ENCODE results near the gene KCNC1.

KCNC1 gene

DNA sequence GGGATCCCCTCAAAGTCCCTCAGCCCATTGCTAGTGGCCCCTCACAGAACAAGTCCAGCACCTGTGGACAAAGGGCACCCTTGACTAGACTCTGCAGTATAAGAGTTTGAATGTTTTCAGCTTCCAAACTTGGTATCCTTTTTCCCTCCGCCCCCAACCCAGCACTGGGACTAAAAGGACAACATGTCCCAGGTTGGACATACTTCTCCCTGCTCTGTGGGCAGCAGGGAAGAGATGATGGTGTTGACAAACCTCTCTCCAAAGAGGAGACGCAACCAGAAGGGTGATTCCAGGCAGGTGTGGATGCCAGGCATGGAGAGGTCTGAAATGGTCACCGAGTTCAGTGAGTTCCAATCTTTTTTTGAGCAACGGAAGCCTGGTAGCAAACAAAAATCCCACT, 19.7 kb upstream of the KCNC1 start:
- no peak for DNase-seq (ENCODE audit: low read depth)

DNA sequence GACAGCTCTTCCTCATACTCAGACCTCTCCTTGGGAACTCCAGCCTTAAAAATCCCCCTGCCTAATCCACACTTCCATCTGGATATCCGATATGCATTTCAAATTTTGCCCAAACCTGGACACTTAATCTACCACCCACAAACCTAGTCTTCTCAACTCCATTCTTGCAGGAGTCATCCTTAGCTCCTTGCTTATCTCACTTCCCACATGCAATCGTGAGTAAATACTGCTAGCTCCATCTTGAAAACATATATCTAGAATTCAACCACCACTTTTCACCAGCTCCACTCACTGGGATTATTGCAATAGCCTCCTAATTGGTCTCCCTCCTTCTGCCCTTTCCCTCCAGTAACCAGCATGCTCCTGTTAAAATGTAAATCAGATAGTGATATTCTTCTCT, 17.8 kb upstream of the KCNC1 start:
- DNase-seq (ENCODE audit: low read depth): no peak

DNA sequence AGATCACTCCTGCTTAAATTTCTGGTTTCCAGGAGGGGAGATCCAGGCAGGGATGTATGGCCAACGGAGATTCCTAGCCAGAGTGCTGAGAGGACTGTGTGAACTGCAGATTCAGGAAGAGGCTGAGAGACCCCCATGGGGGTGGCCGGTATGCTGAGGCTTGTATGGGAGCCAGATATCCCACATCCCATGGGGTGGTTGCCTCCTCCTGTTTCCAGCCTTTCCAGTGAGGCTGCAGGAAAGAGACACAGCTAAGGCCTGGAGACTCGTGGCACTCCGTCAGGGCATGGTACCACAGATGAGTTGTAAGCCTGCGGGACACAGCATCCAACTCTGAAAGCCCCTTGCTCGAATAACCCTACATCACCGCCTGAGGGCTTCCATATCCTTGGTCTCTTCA, 16.6 kb upstream of the KCNC1 start:
- no peak for DNase-seq (ENCODE audit: low read depth)

DNA sequence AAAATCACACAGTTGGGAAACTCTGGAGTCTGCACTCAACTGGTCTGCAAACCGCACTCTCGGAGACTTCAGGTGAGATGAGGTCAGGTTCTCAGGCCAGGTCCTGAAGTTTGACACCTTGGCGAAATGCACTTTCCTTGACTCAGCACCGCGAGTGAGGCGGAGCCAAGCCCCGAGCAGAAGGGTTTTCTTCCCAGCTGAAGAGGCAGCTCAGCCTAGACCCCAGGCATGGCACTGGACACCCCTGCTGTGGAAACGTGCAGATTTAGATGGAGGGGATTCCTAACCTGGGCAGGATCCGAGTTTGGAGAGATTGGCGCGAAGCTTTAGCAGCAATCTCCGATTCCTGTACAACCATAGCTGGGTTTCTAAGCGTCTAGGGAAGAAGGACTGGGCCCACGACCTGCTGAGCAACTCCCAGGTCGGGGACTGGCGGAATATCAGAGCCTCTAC, 16.0 kb upstream of the KCNC1 start:
- DNase-seq (ENCODE audit: low read depth): no peak

DNA sequence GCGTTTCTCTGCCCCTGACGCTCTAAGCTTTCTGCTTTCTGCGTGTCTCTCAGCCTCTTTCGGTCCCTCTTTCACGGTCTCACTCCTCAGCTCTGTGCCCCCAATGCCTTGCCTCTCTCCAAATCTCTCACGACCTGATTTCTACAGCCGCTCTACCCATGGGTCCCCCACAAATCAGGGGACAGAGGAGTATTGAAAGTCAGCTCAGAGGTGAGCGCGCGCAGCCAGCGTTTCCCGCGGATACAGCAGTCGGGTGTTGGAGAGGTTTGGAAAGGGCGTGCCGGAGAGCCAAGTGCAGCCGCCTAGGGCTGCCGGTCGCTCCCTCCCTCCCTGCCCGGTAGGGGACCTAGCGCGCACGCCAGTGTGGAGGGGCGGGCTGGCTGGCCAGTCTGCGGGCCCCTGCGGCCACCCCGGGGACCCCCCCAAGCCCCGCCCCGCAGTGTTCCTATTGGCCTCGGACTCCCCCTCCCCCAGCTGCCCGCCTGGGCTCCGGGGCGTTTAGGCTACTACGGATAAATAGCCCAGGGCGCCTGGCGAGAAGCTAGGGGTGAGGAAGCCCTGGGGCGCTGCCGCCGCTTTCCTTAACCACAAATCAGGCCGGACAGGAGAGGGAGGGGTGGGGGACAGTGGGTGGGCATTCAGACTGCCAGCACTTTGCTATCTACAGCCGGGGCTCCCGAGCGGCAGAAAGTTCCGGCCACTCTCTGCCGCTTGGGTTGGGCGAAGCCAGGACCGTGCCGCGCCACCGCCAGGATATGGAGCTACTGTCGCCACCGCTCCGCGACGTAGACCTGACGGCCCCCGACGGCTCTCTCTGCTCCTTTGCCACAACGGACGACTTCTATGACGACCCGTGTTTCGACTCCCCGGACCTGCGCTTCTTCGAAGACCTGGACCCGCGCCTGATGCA, 15.3 kb upstream of the KCNC1 start, which contains the start of gene MYOD1:
Gene MYOD1 (plus strand): TSS at position 544 of the 910 bp plus-strand sequence. CDS start 212 bp downstream, at position 756.
- DNase-seq (ENCODE audit: low read depth): no peak

DNA sequence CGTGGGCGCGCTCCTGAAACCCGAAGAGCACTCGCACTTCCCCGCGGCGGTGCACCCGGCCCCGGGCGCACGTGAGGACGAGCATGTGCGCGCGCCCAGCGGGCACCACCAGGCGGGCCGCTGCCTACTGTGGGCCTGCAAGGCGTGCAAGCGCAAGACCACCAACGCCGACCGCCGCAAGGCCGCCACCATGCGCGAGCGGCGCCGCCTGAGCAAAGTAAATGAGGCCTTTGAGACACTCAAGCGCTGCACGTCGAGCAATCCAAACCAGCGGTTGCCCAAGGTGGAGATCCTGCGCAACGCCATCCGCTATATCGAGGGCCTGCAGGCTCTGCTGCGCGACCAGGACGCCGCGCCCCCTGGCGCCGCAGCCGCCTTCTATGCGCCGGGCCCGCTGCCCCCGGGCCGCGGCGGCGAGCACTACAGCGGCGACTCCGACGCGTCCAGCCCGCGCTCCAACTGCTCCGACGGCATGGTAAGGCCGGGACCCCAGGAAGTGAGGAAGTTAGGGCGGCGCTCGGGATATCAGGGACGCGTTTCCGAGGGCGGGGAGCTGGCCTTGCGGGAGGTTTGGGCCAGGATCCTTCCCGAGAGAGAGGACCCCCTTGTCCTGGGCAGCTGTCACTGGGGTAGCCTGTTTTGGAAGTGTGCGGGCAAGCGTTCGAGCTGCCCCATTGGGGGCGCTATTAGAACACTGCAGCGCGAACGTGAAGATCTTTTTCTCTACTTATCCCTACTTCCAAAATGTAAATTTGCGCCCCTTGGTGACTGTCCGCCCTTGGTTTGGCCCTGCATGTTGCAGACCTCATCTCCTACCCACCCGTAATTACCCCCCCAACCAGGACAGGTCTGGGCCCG, 14.4 kb upstream of the KCNC1 start:
- DNase-seq (ENCODE audit: low read depth): no peak

DNA sequence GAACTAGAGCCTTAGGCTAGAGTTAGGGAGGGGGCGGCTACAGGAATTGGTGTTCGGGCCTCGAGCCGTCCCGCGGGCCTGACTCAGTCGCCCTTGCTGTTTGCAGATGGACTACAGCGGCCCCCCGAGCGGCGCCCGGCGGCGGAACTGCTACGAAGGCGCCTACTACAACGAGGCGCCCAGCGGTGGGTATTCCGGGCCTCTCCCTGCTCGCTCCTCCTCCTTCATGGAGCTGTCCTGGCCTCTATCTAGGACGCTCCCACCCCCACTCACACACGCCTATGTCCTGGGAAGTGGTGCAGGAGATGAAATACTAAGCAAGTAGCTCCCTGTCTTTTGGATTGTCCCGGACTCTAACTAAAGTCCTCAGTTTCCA, 13.8 kb upstream of the KCNC1 start:
- DNase-seq (ENCODE audit: low read depth): no peak

DNA sequence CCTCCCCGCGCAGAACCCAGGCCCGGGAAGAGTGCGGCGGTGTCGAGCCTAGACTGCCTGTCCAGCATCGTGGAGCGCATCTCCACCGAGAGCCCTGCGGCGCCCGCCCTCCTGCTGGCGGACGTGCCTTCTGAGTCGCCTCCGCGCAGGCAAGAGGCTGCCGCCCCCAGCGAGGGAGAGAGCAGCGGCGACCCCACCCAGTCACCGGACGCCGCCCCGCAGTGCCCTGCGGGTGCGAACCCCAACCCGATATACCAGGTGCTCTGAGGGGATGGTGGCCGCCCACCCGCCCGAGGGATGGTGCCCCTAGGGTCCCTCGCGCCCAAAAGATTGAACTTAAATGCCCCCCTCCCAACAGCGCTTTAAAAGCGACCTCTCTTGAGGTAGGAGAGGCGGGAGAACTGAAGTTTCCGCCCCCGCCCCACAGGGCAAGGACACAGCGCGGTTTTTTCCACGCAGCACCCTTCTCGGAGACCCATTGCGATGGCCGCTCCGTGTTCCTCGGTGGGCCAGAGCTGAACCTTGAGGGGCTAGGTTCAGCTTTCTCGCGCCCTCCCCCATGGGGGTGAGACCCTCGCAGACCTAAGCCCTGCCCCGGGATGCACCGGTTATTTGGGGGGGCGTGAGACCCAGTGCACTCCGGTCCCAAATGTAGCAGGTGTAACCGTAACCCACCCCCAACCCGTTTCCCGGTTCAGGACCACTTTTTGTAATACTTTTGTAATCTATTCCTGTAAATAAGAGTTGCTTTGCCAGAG, 13.2 kb upstream of the KCNC1 start:
- DNase-seq (ENCODE audit: low read depth): no peak

DNA sequence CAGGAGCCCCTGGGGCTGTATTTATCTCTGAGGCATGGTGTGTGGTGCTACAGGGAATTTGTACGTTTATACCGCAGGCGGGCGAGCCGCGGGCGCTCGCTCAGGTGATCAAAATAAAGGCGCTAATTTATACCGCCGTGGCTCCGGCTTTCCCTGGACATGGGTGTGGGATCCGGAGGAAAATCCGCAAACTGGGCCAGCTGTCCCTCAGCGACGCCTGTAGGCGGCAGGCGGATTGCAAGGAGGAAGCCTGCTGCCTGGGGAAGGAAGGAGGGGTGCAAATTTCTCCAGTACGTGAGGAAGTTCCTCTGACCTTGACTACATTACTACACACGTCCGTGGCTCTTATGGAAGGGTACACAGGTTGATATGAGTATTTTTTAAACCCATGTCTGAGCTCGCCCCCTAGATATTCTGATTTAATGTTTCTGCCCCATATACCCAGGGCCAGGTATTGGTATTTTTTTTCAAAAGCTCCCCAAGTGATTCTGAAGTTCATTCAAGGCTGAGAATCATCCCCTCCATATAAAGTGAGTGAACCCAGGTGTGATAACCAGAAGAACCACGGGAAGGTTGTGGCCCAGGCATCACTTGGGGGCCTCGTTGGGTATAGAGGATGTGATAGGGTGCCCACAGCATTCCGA, 12.5 kb upstream of the KCNC1 start:
- DNase-seq (ENCODE audit: low read depth): no peak

DNA sequence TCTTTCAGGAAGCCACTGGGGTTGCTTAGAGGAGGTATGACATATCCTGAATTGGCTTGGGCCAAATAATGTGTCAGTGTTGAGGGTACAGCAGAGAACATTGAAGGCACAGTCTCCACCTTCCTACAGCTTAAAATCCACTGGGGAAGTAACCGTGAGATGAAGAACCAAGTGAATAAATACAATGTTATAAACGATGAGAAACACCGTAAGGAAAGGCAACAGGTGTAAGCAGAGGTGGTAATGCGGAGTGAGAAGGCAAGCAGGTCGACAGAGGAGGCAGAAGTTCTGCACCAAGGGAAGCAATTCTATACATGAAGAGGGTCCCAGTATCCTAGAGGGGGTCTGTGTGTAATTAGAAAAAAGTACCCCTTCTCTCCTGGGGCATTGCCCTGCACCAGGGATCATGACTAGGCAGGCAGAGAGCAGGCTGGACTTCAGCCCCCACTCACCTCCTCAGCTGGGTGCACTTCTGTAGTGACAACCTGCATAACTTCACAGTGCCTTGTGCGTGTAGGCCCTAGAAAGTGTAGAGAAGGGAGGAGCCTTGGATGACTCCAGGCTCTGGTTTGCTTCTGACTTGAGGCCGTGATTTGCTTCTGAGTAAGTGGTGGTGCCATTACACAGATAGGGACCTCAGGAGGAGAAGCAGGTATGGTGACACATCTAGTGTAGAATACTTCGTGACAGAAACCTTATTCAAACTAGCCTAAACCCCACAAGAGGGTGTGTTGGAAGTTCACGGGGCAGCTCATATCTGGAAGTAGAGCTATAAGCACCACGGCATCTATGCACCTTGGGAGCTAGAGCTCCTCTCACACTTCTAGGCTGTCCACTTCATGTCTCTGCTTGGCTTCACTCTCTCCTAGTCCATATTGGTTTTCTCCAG, 10.3 kb upstream of the KCNC1 start:
- DNase-seq (ENCODE audit: low read depth): no peak

DNA sequence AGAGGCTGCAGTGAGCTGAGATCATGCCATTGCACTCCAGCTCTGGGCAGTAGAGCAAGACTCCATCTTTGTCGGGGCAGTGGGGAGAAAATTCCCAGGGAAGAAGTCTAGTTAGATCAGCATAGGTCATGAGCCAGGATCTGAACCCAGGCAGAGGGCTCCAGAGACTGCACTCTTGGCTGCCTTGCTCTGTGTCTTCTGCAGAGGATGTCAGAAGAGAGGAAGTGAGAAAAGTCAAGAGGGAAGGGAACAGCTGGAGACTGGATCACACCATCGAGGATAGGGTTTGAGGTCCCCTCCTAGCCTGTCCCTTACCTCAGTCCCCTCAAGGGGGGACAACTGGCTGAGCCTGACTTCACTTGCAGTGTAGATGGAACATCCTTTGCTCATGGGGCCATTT, 9.4 kb upstream of the KCNC1 start:
- no peak for DNase-seq (ENCODE audit: low read depth)

DNA sequence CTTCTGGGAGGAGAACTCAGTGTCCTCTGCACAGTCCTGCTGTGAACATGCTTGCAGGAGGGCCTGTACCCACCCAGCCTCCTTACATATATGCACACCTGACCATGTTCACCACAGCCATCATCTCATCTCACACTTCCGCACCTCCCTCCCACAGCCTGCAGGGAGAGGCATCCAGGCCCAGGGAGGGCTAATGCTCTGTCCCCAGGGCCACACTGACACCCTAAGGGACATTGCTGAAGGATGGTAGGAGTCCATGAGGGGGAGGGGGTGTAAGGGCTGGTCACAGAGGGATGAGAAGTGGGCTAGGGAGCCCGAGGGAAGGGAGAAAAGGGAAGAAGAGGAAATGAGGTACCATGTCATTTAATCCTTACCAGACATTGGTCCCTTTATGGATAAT, 4.4 kb upstream of the KCNC1 start:
- DNase-seq (ENCODE audit: low read depth): no peak

DNA sequence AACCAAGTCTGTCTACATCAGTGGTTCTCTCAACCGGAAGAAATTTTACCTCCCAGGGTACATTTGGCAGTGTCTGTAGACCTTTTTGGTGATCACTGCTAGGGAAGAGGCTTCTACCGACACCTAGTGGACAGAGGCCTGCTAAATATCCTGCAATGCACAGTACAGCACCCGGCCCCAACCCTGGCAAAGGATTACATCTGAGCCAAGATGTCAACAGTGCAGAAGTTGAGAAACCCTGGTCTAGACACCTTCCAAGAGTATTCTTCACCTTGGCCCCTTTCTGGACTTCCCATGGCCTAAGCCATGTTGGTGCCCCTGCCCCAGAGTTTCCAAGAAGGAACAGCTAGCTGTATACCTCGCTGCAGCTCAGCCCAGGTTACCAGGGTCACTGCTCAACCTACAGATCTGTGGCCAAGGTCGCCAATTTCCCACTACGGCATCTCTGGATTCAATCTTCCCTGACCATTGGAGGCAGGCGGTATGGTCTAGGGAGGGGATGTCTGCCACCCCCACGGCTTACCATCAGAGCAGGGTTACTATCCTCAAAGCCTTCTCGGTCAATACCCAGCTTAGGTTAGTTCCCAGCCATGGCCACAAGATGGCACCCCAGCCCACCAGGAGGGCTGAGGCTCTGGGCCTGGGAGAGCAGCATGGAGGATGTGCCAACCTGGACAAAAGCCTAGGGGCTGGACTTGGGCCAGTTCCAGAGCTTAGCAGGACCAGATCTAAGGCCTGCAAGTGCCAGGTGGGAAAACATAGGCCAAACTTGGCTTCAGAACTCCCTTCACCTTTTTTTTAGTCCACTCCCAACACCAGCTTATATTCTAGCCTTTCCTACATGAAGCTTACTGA, 3.7 kb upstream of the KCNC1 start:
- DNase-seq (ENCODE audit: low read depth): peak; percentile 20

DNA sequence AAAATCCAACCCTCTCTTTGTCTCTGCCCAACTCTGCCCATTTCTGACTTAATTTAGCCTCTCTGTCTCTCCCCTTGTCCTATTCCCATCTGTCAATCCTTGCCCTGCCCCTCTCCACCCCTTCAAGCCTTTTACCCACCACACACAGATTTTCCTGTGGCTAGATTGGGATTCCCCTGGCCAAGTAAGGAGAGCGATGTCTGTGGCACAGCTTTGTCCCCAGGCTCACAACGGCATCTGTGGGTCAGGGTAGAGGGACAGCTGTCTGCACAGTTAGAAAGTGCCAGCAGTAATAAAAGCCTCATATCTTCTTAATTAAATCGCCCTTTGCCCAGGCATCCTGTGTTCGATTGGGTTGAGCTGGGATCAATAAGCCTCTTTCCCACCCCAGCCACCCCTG, 1.3 kb upstream of the KCNC1 start:
- no peak for DNase-seq (ENCODE audit: low read depth)

DNA sequence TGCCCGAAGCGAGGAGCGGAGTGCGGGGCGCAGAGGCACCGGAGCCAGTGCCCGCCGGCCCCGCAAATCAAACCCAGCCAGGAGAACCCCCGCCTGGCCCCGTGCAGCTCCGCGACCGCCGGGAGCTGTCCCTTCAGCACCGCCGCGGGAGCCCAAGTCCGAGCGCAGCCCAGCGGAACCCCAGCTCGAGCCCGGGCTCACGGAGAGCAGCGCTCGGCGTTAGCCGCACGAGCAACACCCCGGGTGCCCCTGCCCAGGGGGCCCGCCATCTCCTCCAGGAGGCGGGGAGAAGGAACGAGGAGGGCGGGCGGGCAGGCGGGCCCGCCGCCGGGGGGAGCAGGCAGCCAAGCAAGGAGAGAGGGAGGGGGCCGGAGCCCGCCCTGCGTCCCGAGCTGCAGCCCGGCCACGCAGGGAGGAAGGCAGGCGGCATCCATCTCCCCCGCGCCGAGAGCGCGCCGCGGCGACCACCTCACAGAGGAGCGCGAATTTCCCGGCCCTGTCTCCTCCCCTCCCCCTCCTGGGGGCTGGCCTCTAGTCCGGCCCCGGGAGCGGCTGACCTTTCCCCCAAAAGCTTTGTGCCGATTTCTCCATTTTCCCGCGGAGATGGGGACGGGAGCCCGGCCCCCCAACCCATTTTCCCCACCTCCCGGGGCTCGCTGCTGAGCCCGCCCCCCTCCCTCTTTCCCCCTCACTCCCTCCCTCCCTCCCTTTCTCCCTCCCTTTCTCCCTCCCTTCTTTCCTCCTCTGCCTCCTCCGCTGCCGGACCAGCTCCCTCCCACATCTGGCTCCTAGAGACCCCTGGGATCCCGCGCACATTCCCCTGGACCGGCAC, 621 bp downstream of the KCNC1 start:
- DNase-seq (ENCODE audit: low read depth): no peak

DNA sequence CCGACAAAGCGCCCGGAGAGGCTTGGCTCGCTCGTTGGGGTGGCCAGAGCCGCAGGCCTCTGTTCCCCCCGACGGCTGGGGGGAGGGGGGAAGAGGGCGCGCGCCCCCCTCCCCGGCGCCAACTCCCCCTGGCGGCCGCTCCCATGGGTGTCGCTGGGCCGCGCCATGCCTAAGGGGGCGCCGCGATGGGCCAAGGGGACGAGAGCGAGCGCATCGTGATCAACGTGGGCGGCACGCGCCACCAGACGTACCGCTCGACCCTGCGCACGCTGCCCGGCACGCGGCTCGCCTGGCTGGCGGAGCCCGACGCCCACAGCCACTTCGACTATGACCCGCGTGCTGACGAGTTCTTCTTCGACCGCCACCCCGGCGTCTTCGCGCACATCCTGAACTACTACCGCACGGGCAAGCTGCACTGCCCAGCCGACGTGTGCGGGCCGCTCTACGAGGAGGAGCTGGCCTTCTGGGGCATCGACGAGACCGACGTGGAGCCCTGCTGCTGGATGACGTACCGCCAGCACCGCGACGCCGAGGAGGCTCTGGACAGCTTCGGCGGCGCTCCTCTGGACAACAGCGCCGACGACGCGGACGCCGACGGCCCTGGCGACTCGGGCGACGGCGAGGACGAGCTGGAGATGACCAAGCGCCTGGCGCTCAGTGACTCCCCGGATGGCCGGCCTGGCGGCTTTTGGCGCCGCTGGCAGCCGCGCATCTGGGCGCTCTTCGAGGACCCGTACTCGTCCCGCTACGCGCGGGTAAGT, 1.4 kb downstream of the KCNC1 start:
- DNase-seq (ENCODE audit: low read depth): no peak

DNA sequence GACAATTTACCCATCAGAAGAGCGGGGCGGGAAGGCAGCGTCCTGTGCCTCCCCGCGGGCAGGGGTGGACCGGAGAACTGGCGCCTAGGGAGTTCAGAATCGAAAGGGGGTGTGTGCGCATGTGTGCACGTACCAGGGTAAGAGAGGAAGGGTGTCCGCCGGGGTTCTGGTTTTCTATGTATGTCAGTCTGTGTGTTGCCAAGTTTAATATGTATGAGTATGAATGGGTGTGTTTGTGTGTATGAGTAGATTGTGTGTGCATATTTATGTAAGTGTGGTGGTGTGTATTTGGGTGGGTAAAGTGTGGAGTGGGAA, 2.0 kb downstream of the KCNC1 start:
- DNase-seq (ENCODE audit: low read depth): no peak

All from stimulated activated CD8-positive, alpha-beta memory T cell treated with anti-CD3 and anti-CD28 coated beads, Interleukin-15, amount 100 ng/mL, for 1 hour (primary cell).